ENCODE results near the gene SYNJ2. TPM values are rescaled to one million over a fixed set of nuclear protein-coding genes. Genes with fewer than 3 reads are reported as not detected.

Gene SYNJ2
- total and polyA plus RNA-seq, 7 donors: 2.6 to 30.2 (median 6.1) TPM

GRCh38 chr6:157978021-157978783, 3.5 kb upstream of the SYNJ2 start:
- 83 to 84% (median 84%) methylated on average over 16 of the region's 16 CpGs for WGBS, 3 donors
- Histone ChIP-seq H3K36me3 (ENCODE audit: insufficient read depth in 1 of 2, low read depth in 1 of 2) (no peaks in the 10 kb centered on the region), H3K4me3 (no peak overlapping the region), H3K4me1 (peaks cover 10% of the 10 kb centered on the region), H3K9me3 (no peaks in the 10 kb centered on the region), H3K27ac (no peak overlapping the region), H3K27me3 (ENCODE audit: insufficient read depth in 3 of 3, low read length in 2 of 3) (no peaks in the 10 kb centered on the region)
- DNase-seq (no peak), ATAC-seq (no peak)
- no peak for TF ChIP-seq CTCF (IDR thresholded peaks at IDR 0.05)
- intact Hi-C loops (cut with DNase I): no loop called here

GRCh38 chr6:157980288-157981131, 1.2 kb upstream of the SYNJ2 start:
- H3K4me3 ChIP-seq: peak overlapping the region; percentile 97
- DNase-seq: no peak

GRCh38 chr6:157981132-157981394, 600 bp upstream of the SYNJ2 start:
- 10 to 11% (median 10%) methylated on average over 23 to 24 of the region's 24 CpGs for WGBS, 3 donors
- DNase-seq (no peak), ATAC-seq (no peak)
- Histone ChIP-seq H3K4me3 (peak overlapping the region; percentile 97), H3K9me3 (no peaks in the 10 kb centered on the region), H3K27me3 (ENCODE audit: insufficient read depth in 3 of 3, low read length in 2 of 3) (no peaks in the 10 kb centered on the region), H3K4me1 (peaks cover 10% of the 10 kb centered on the region), H3K36me3 (ENCODE audit: insufficient read depth in 1 of 2, low read depth in 1 of 2) (no peaks in the 10 kb centered on the region), H3K27ac (peak overlapping the region; percentile 71)
- intact Hi-C loops (cut with DNase I): loop anchor here (2.0 to 5.0 kb wide), 2 partner anchors 61 to 92 kb away; no protein-coding TSS in a partner anchor
- no peak for TF ChIP-seq CTCF (IDR thresholded peaks at IDR 0.05)

More at GRCh38 chr6:157980288-157981131, 1.2 kb upstream of the SYNJ2 start:
- H3K27me3 ChIP-seq (ENCODE audit: insufficient read depth in 3 of 3, low read length in 2 of 3): no peaks in the 10 kb centered on the region
- peaks cover 10% of the 10 kb centered on the region for H3K4me1 ChIP-seq
- WGBS, 3 donors: 41 to 52% (median 42%) methylated on average over 19 of the region's 19 CpGs
- intact Hi-C loops (cut with DNase I): loop anchor here (2.0 to 5.0 kb wide), 2 partner anchors 62 to 92 kb away; no protein-coding TSS in a partner anchor
- no peaks in the 10 kb centered on the region for H3K9me3 ChIP-seq
- no peak for TF ChIP-seq CTCF (IDR thresholded peaks at IDR 0.05)
- H3K27ac ChIP-seq: peak overlapping the region; percentile 71
- H3K36me3 ChIP-seq (ENCODE audit: insufficient read depth in 1 of 2, low read depth in 1 of 2): no peaks in the 10 kb centered on the region
- peak; percentile 29 to 59 (median 38) for ATAC-seq

- H3K27me3 ChIP-seq (ENCODE audit: insufficient read depth in 3 of 3, low read length in 2 of 3): no peaks in the 10 kb centered on the region
- no peak for TF ChIP-seq CTCF (IDR thresholded peaks at IDR 0.05)
- peak overlapping the region; percentile 97 for H3K4me3 ChIP-seq
- no peaks in the 10 kb centered on the region for H3K36me3 ChIP-seq (ENCODE audit: insufficient read depth in 1 of 2, low read depth in 1 of 2)
- 1 to 3% (median 2%) methylated on average over 28 to 36 of the region's 36 CpGs for WGBS, 3 donors
- H3K27ac ChIP-seq: peak overlapping the region; percentile 71
- intact Hi-C loops (cut with DNase I): loop anchor here in 1 of 2 donors (2.0 to 5.0 kb wide), 2 partner anchors 60 to 89 kb away; no protein-coding TSS in a partner anchor
- no peaks in the 10 kb centered on the region for H3K9me3 ChIP-seq
- H3K4me1 ChIP-seq: peaks cover 10% of the 10 kb centered on the region
- ATAC-seq (peak; percentile 21 to 54 (median 47)), DNase-seq (peak in 1 of 2 donors; percentile 44)
These were observed 469 bp downstream of the SYNJ2 start for GRCh38 chr6:157982102-157982562.
